Skeletal muscle satellite cell (primary cell): ENCODE data around the gene LRRK1.

ENCODE experiments used
- H3K27me3 ChIP-seq: 2 replicates; pipeline ENCODE4 v1.7.0; 2013; ENCODE audit warnings: low read length; ENCODE audit not compliant: control insufficient read depth, insufficient read depth
- H3K36me3 ChIP-seq: 2 replicates; pipeline ENCODE4 v1.7.0; 2013; ENCODE audit warnings: mild to moderate bottlenecking, control low read depth, low read length; ENCODE audit not compliant: insufficient read depth
- H3K4me1 ChIP-seq: 2 replicates; pipeline ENCODE4 v1.7.0; 2013; ENCODE audit warnings: low read length; ENCODE audit not compliant: control insufficient read depth, insufficient read depth
- H3K4me2 ChIP-seq: 2 replicates; pipeline ENCODE4 v1.7.0; 2013; ENCODE audit warnings: mild to moderate bottlenecking, low read length
- H3K4me3 ChIP-seq: 2 replicates; pipeline ENCODE4 v1.7.0; 2013; ENCODE audit warnings: low read length
- H3K9ac ChIP-seq: 2 replicates; pipeline ENCODE4 v1.7.0; 2013; ENCODE audit warnings: mild to moderate bottlenecking, low read depth, low read length, moderate library complexity
- H3K9me3 ChIP-seq: replicated peaks from 2 replicates; pipeline ENCODE4 v1.7.0; 2013; ENCODE audit warnings: mild to moderate bottlenecking, control low read depth, low read length

Gene LRRK1

GRCh38 chr15:100929641-100930042, 10.5 kb downstream of the LRRK1 start:
- H3K4me2 ChIP-seq, result no peak overlapping the region
- no peaks in the 10 kb centered on the region for H3K27me3 ChIP-seq
- H3K4me1 ChIP-seq, result peaks cover 8% of the 10 kb centered on the region
- no peak overlapping the region for H3K9ac ChIP-seq
- H3K9me3 ChIP-seq, result no peaks in the 10 kb centered on the region
- H3K4me3 ChIP-seq, result no peak overlapping the region
- peaks cover 14% of the 10 kb centered on the region for H3K36me3 ChIP-seq

GRCh38 chr15:100930306-100930848, 11.2 kb downstream of the LRRK1 start:
- H3K9ac ChIP-seq, result no peak overlapping the region
- no peaks in the 10 kb centered on the region for H3K9me3 ChIP-seq
- H3K4me2 ChIP-seq, result no peak overlapping the region
- no peaks in the 10 kb centered on the region for H3K27me3 ChIP-seq
- H3K4me3 ChIP-seq, result no peak overlapping the region
- peaks cover 8% of the 10 kb centered on the region for H3K4me1 ChIP-seq
- peaks cover 8% of the 10 kb centered on the region for H3K36me3 ChIP-seq

- no peak overlapping the region for H3K9ac ChIP-seq
- H3K4me3 ChIP-seq, result no peak overlapping the region
- peaks cover 2% of the 10 kb centered on the region for H3K36me3 ChIP-seq
- no peaks in the 10 kb centered on the region for H3K9me3 ChIP-seq
- no peaks in the 10 kb centered on the region for H3K27me3 ChIP-seq
- peaks cover 8% of the 10 kb centered on the region for H3K4me1 ChIP-seq
- no peak overlapping the region for H3K4me2 ChIP-seq
These were observed 12.2 kb downstream of the LRRK1 start for GRCh38 chr15:100931143-100931890.

- Histone ChIP-seq H3K4me2 (no peak overlapping the region), H3K4me3 (no peak overlapping the region), H3K4me1 (peaks cover 8% of the 10 kb centered on the region), H3K36me3 (no peaks in the 10 kb centered on the region), H3K9me3 (no peaks in the 10 kb centered on the region), H3K27me3 (no peaks in the 10 kb centered on the region), H3K9ac (no peak overlapping the region)
These were observed 13.7 kb downstream of the LRRK1 start for GRCh38 chr15:100932676-100933348.

GRCh38 chr15:100934166-100934565, 15.0 kb downstream of the LRRK1 start:
- Histone ChIP-seq H3K27me3 (no peaks in the 10 kb centered on the region), H3K4me2 (no peak overlapping the region), H3K9ac (no peak overlapping the region), H3K36me3 (no peaks in the 10 kb centered on the region), H3K4me3 (no peak overlapping the region), H3K4me1 (peaks cover 8% of the 10 kb centered on the region), H3K9me3 (no peaks in the 10 kb centered on the region)

- no peak overlapping the region for H3K9ac ChIP-seq
These were observed 15.6 kb downstream of the LRRK1 start for GRCh38 chr15:100934726-100935125.

GRCh38 chr15:100937171-100937570, 18.0 kb downstream of the LRRK1 start:
- Histone ChIP-seq H3K9ac (no peak overlapping the region), H3K4me2 (no peak overlapping the region)

More at GRCh38 chr15:100934726-100935125, 15.6 kb downstream of the LRRK1 start:
- Histone ChIP-seq H3K4me2 (no peak overlapping the region), H3K4me3 (no peak overlapping the region), H3K27me3 (no peaks in the 10 kb centered on the region), H3K9me3 (no peaks in the 10 kb centered on the region), H3K36me3 (no peaks in the 10 kb centered on the region), H3K4me1 (peaks cover 8% of the 10 kb centered on the region)

GRCh38 chr15:100939791-100940190, 20.6 kb downstream of the LRRK1 start:
- Histone ChIP-seq H3K27me3 (no peaks in the 10 kb centered on the region), H3K4me1 (peaks cover 7% of the 10 kb centered on the region), H3K36me3 (no peaks in the 10 kb centered on the region), H3K9ac (no peak overlapping the region), H3K4me2 (no peak overlapping the region), H3K4me3 (no peak overlapping the region), H3K9me3 (no peaks in the 10 kb centered on the region)

More at GRCh38 chr15:100937171-100937570, 18.0 kb downstream of the LRRK1 start:
- Histone ChIP-seq H3K27me3 (no peaks in the 10 kb centered on the region), H3K4me3 (no peak overlapping the region), H3K36me3 (no peaks in the 10 kb centered on the region), H3K9me3 (no peaks in the 10 kb centered on the region), H3K4me1 (peaks cover 8% of the 10 kb centered on the region)

GRCh38 chr15:100940767-100941379, 21.7 kb downstream of the LRRK1 start:
- Histone ChIP-seq H3K27me3 (no peaks in the 10 kb centered on the region), H3K36me3 (no peaks in the 10 kb centered on the region), H3K9ac (no peak overlapping the region), H3K4me1 (peaks cover 7% of the 10 kb centered on the region), H3K9me3 (no peaks in the 10 kb centered on the region), H3K4me3 (no peak overlapping the region), H3K4me2 (no peak overlapping the region)

- Histone ChIP-seq H3K9ac (no peak overlapping the region), H3K9me3 (no peaks in the 10 kb centered on the region), H3K4me1 (peaks cover 7% of the 10 kb centered on the region), H3K27me3 (no peaks in the 10 kb centered on the region), H3K4me3 (no peak overlapping the region), H3K36me3 (no peaks in the 10 kb centered on the region), H3K4me2 (no peak overlapping the region)
These were observed 22.4 kb downstream of the LRRK1 start for GRCh38 chr15:100941536-100941935.

- Histone ChIP-seq H3K36me3 (no peaks in the 10 kb centered on the region), H3K9ac (no peak overlapping the region), H3K4me2 (no peak overlapping the region), H3K4me1 (peaks cover 7% of the 10 kb centered on the region), H3K9me3 (no peaks in the 10 kb centered on the region), H3K4me3 (no peak overlapping the region), H3K27me3 (no peaks in the 10 kb centered on the region)
These were observed 23.7 kb downstream of the LRRK1 start for GRCh38 chr15:100942656-100943425.
